ENCODE data around the gene CFAP53. TPM values are rescaled to one million over a fixed set of nuclear protein-coding genes. Genes with fewer than 3 reads are reported as not detected.

The CFAP53 gene
- total and polyA plus RNA-seq, 2 of the 4 experiments (the other 2 are of a cell fraction): under 0.01 to 0.12 TPM

- in situ Hi-C loops (cut with MboI; ENCODE audit: low sequenced_read_pairs): loop anchor here (25.0 kb wide), 1 partner anchor 670 kb away; no protein-coding TSS in a partner anchor
- WGBS, 2 experiments (ENCODE audit: extremely low coverage in 2 of 2, insufficient read length in 1 of 2): no CpG with 5 or more reads among the region's 1 CpG
Measured at GRCh38 chr18:50182511-50182910, 83.8 kb downstream of the CFAP53 start.

More at GRCh38 chr18:50182511-50182910, 83.8 kb downstream of the CFAP53 start:
- H3K4me1 ChIP-seq (ENCODE audit: control insufficient read depth, insufficient read depth, low read length): no peaks in the 10 kb centered on the region
- no peak overlapping the region for H2BK15ac ChIP-seq (ENCODE audit: low read depth, low read length)
- H2BK120ac ChIP-seq (ENCODE audit: low read depth, low read length): no peak overlapping the region
- H4K5ac ChIP-seq (ENCODE audit: low read depth, low read length): no peak overlapping the region
- no peaks in the 10 kb centered on the region; the same call in 1 of the 2 replicates for H3K27me3 ChIP-seq (ENCODE audit: control insufficient read depth, insufficient read depth, low read length)
- no peak overlapping the region for H3K23ac ChIP-seq (ENCODE audit: low read depth, low read length)
- H3K9me1 ChIP-seq (ENCODE audit: insufficient read depth, low read length): no peaks in the 10 kb centered on the region
- dilution Hi-C loops (cut with HindIII; ENCODE audit: low sequenced_read_pairs, unreplicated experiment): no loop called here
- intact Hi-C loops (cut with micrococcal nuclease): loop anchor here (10.0 kb wide), 1 partner anchor 218 kb away; no protein-coding TSS in a partner anchor
- ChIA-PET POLR2A (ENCODE audit: unreplicated experiment) (no interaction called here), CTCF (no interaction called here)
- no peak overlapping the region for H3K18ac ChIP-seq (ENCODE audit: low read depth, low read length)
- ATAC-seq (ENCODE audit: low read depth) (no peak), DNase-seq (no peak)
- H3K4ac ChIP-seq (ENCODE audit: low read depth, low read length): no peak overlapping the region
- no peak overlapping the region for H2BK5ac ChIP-seq (ENCODE audit: low read depth, low read length, poor library complexity, severe bottlenecking)
- H2AFZ ChIP-seq (replicated peaks; ENCODE audit: low read length, poor library complexity): no peak overlapping the region
- H3K4me3 ChIP-seq (ENCODE audit: insufficient read depth, low read depth, low read length): no peak overlapping the region
- no peaks in the 10 kb centered on the region for H3K9me3 ChIP-seq (ENCODE audit: control insufficient read depth, insufficient read depth, low read length)
- H4K8ac ChIP-seq (ENCODE audit: low read depth in 2 of 2, low read length in 2 of 2): no peak overlapping the region
- no peak overlapping the region for H2AK5ac ChIP-seq (ENCODE audit: low read depth, low read length)
- no peak overlapping the region for H4K91ac ChIP-seq (ENCODE audit: insufficient read depth, low read depth, low read length)
- no peak overlapping the region for H3K56ac ChIP-seq (ENCODE audit: extremely low read depth, insufficient read depth, low read length)
- TF ChIP-seq CHD1 (IDR thresholded peaks at IDR 0.05; ENCODE audit: low read depth, low read length) (no peak), CEBPB (IDR thresholded peaks at IDR 0.05; ENCODE audit: low read depth, low read length) (no peak), FOS (IDR thresholded peaks at IDR 0.05; ENCODE audit: low read depth, low read length) (no peak), NFE2L2 (IDR thresholded peaks at IDR 0.05; ENCODE audit: low read depth, low read length) (no peak), MAZ (IDR thresholded peaks at IDR 0.05; ENCODE audit: borderline replicate concordance, low read depth, low read length) (no peak), BHLHE40 (IDR thresholded peaks at IDR 0.05; ENCODE audit: low read depth, low read length) (no peak), USF2 (IDR thresholded peaks at IDR 0.05; ENCODE audit: low read depth, low read length) (no peak), CTCF (conservative IDR thresholded peaks at IDR 0.05; ENCODE audit: low read depth, low read length) (no peak), RFX5 (IDR thresholded peaks at IDR 0.05; ENCODE audit: low read depth, low read length) (no peak), ELK1 (IDR thresholded peaks at IDR 0.05; ENCODE audit: borderline replicate concordance, low read depth, low read length) (no peak), RCOR1 (IDR thresholded peaks at IDR 0.05; ENCODE audit: insufficient replicate concordance, low read length) (no peak)
- BruUV-seq (replicated peaks): no TSS peak
- no peaks in the 10 kb centered on the region for H3K36me3 ChIP-seq (ENCODE audit: control insufficient read depth, insufficient read depth, low read length)
- no peaks in the 10 kb centered on the region for H3K79me1 ChIP-seq (ENCODE audit: low read depth in 1 of 2, low read length in 2 of 2)
- no peak overlapping the region for H3K14ac ChIP-seq (replicated peaks; ENCODE audit: low read depth, low read length)
- H3K9ac ChIP-seq (ENCODE audit: low read depth, low read length): no peak overlapping the region
- H2AK9ac ChIP-seq (replicated peaks; ENCODE audit: low read depth, low read length, poor library complexity): no peak overlapping the region
- no peak overlapping the region for H2BK20ac ChIP-seq (ENCODE audit: low read depth, low read length)
- H3K27ac ChIP-seq (ENCODE audit: insufficient read depth, low read length): no peak overlapping the region
- H3K4me2 ChIP-seq (ENCODE audit: low read depth, low read length): no peak overlapping the region
- no peaks in the 10 kb centered on the region for H4K20me1 ChIP-seq (ENCODE audit: insufficient read depth, low read length)
